ENCODE results near the gene FERMT2.

DNA sequence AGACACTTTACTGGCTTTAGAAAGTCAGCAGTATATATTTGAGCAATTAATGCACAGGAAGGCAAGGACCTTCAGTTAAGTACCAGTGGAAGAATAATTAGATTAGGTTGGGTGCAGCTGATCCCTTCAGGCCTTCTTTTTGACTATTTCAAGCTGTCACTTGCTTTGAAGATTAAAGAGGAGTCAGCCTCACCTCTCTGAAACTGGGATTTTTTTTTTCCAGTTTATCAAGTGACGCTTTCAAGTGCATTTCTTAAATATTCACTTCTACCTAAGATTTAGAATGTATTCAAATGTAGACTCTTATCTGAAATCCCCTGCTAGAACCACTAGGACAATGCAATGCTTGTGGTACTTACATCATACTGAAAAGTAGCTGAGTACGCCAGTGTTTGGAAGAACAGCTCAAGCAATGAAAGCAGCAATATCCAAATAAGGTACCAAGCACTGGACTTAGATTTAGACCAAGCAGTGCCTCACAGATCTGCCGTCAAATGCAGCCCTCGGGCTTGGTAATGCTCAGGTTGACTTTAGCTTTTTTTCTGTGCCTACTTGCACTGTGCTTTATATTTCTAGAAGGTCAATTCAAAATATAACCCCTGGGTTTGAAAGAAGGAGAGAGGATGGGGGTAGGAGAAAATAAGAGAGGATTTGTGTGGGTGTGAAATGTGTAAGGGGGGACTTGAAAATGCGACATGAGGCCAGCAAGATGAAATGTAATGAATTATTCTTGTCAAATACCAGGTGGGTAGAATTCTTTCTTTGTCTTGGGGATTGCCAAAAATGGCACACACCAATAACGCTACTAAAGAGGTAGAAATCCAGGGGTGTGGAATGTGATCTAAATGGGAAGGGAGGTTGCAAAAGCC is 3.7 kb upstream of the FERMT2 start:
- TF ChIP-seq CTCF (conservative IDR thresholded peaks at IDR 0.05; ENCODE audit: low read depth, low read length): no peak
- TF ChIP-seq EZH2 (IDR thresholded peaks at IDR 0.05; ENCODE audit: low read length, unreplicated experiment): no peak
